Midbrain (tissue), 1 donor: ENCODE measurements around the gene ITM2B.

Experiments
- DNase-seq: peaks from one replicate; lab custom pipeline; 2025; lab: John Stamatoyannopoulos, UW

The ITM2B gene

DNA sequence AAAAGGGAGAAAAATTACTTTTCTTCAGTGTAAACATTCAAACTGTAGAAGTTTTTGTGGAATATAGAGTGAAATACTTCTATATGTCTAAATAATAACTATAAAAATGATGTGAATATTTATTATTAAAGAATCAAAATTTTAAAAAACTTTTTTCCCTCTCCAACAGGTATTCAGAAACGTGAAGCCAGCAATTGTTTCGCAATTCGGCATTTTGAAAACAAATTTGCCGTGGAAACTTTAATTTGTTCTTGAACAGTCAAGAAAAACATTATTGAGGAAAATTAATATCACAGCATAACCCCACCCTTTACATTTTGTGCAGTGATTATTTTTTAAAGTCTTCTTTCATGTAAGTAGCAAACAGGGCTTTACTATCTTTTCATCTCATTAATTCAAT lies 28.0 kb downstream of the ITM2B start:
- DNase-seq: no peak

GRCh38 chr13:48263196-48263595 lies 30.2 kb downstream of the ITM2B start:
- no peak for DNase-seq

GRCh38 chr13:48264058-48264457 lies 31.1 kb downstream of the ITM2B start:
- no peak for DNase-seq

DNA sequence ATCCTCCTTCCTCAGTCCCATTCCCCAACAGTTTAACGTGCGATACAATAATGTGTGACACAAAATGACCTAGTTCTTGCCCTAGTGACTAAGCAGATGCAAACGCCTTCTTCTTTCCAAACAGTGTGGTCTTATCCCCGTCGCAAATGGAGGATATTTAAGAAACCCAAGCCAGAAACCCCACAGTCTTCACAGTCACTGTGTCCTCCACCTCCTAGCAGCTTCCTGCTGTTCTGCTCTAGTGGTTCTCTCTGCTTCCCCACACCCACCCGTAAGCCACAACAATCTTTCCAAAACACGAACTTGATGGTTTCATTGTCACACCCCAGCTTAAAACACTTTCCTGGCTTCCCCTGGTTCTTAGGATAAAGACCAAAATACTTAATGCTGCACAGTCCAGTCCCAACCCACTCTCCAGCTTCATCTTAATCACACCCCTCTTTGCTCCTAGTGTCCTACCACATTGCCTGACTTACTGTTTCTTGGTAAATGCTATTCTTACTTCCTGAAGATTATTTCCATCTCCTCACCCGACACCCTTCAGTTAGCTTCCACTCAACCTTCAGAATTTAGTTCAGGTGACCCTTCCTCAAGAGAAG lies 32.3 kb downstream of the ITM2B start:
- DNase-seq: no peak

DNA sequence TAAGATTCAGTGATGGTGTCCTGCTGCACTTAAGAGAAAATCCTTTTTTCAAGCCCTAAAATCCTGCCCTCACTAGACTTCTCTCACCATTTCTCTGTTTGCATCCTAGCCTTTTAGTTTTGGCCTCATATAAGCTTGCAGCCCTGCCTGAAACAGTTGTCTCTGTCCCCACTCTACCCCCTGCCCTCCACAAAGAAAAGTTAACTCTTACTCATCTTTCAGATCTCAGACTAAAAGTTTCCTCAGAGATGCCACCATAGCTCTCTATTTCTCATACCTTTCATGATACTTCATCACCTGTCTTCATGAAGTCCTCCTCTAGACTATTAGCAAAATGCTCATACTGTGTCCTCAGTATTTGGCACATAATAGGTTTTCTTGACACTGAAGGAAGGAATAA lies 33.1 kb downstream of the ITM2B start:
- no peak for DNase-seq

GRCh38 chr13:48266701-48267639 lies 34.0 kb downstream of the ITM2B start:
- DNase-seq: no peak

- no peak for DNase-seq
Measured at GRCh38 chr13:48268019-48268418, 35.0 kb downstream of the ITM2B start.

- no peak for DNase-seq
Measured at GRCh38 chr13:48273346-48273745, 40.3 kb downstream of the ITM2B start.

GRCh38 chr13:48275507-48275906 lies 42.5 kb downstream of the ITM2B start:
- no peak for DNase-seq

DNA sequence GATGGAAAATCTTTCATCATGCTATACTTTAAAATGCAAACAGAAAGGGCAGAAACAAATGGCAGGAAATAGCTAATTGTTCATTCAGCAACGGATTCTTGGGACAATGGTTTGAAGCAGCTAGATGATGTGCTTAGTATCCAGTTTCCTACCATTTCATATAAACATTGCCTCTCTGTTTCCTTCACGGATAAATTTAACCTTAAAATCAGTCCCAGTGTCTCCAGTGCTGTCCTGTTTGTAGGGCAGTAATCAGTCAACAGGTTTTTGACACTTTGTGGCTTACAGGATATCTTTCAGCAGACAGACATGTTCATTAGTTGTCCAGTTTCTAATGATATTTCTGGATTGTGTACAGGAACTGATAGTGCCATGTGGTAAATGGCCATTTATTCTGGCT lies 45.8 kb downstream of the ITM2B start:
- DNase-seq: no peak

- no peak for DNase-seq
Measured at GRCh38 chr13:48281556-48281955, 48.5 kb downstream of the ITM2B start.

DNA sequence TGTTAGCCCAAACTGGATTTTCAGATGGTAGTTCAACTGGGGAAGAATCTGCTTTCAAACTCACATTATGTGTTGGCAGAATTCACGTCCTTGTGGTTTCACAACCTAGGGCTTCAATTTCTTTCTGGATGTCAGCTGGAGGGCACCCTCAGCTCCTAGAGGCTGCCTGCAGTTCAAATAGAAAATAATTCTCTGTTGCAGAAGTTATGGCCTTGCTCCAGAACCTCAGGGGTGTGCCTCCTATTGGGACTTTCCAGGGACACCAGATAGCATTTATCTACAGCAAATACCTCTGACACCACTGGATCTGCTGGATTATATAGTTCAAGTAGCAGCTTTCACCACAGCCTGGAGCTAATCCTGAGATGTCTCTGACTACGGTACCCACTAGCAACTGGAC lies 58.7 kb downstream of the ITM2B start:
- DNase-seq: no peak

DNA sequence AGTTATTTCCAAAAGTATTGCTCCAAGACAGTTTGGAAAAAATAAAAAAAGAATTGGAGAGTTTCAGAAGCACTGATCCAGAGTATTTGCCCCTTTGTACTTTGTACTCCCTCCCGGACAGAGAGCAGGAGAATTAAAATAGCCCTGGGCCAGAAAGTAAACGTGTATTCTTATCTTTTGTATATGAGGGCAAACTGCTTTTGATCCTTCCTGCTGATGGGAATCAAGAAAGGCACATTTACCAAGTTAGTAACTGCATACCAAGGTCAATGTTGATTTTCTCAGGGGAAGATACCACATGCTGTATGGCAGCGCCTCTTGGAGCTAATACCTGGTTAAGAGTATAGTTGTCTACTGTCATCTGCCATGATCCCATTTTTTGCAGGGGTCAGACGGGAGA lies 59.6 kb downstream of the ITM2B start:
- DNase-seq: no peak

DNA sequence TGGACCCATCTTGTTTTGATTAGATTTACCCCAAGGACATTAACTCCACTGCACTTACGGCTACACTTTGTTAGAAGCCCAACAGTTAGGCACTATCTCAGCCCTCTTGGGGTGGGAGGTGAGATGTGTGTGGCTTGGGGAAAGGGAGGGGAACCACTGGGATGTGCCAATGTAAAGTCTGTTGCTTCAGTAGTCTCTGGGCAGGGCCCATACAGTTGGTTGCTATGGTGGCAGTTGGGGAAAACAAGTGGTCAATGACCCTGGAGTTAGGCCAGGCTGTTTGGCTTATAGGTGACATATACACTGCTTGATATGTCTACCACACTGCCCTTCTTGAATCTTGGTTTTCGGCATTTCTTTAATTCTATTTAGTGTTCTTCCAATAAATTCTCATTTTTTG lies 61.6 kb downstream of the ITM2B start:
- no peak for DNase-seq

- DNase-seq: no peak
Measured at GRCh38 chr13:48295271-48295670, 62.3 kb downstream of the ITM2B start.

DNA sequence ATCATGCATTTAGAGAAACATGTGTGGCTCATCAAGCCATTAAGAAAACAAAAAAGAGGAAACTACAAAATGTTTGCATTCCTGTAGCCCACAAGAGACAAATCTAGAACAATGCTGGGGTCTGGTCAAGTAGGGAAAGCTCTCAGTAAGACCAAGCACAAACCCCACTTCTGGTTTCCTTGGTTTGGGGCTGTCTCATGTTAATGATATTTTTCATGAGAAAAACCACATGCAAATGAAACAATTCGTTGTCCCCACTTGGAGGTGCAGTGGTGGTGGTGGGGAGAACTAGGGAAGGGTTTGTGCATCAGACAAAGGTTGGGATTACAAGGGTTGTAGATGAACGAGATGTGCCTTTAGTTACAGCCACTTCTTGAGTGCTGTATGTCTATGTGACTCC lies 63.5 kb downstream of the ITM2B start:
- DNase-seq: no peak

DNA sequence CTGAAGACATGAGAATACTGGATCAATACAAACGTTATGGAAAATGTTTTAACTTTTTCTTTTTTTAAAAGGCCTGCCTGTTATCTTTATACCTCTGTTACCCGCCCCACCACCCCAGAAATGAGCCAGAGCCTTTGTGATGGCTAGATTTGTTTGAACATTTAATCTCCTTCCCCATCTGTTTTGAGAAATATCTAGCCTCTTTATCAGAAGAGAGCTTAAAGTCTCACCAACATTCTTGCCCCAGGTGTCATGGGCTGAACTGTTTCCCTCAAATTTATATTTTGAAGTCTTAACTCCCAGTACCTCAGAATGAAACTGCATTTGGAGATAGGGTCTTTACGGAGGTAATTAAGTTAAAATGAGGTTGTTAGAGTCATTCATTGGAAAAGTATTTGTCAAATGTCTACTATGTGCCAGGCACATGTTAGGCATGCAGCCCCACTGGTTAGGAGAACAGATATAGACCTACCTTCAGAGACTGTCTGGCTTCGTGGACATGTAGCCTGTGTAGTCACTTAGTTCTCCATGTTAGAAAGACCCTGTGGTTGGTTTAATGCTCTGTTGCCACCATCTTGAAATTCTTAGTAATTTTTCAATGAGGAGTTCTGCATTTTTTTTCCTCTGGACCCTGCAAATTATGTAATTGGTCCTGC lies 64.3 kb downstream of the ITM2B start:
- DNase-seq: no peak

DNA sequence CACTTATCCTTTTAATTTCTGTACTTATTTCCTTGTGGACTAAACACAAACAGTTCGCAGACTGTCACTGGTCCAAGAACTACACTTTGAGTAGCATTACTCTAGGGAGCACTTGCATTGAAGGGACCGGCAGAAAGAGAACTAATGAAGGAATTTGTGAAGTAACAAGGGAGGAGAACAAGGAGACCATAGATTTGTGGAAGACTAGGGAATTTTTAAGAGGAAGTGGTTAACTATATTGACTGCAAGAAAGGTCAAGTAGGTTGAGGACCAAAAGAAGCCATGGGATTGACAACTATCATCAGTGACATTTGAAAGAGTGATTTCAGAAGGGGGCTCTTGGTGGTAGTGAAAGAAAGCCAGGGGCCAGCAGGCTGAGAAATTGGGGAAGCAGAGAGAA lies 66.6 kb downstream of the ITM2B start:
- no peak for DNase-seq

DNA sequence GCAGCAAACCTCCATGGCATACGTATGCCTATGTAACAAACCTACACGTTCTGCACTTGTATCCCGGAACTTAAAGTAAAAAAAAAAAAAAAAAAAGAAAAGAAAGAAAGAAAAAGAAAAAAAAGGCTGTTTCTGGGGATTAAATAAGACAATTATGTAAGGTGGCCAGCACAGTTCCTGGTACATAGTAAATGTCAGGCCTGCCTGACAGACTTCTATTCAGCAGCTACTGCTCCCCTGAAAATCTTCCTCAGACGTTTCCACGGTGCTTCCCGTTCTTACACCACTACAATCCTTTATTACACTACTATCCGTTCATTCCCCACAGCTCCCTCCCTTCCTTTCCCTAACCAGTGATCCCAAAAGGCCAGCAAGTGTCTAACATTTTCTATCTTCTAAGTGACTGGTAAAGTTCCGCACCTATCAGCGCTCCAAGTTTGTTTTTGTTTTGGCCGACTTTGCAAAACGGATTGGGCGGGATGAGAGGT lies 69.9 kb downstream of the ITM2B start:
- DNase-seq: peak; percentile 50

GRCh38 chr13:48303359-48304142 lies 70.5 kb downstream of the ITM2B start, which contains the start of gene RB1:
Gene RB1 (plus strand): TSS chr13:48303751. CDS start chr13:48303913, 162 bp downstream.
- DNase-seq: peak; percentile 88

DNA sequence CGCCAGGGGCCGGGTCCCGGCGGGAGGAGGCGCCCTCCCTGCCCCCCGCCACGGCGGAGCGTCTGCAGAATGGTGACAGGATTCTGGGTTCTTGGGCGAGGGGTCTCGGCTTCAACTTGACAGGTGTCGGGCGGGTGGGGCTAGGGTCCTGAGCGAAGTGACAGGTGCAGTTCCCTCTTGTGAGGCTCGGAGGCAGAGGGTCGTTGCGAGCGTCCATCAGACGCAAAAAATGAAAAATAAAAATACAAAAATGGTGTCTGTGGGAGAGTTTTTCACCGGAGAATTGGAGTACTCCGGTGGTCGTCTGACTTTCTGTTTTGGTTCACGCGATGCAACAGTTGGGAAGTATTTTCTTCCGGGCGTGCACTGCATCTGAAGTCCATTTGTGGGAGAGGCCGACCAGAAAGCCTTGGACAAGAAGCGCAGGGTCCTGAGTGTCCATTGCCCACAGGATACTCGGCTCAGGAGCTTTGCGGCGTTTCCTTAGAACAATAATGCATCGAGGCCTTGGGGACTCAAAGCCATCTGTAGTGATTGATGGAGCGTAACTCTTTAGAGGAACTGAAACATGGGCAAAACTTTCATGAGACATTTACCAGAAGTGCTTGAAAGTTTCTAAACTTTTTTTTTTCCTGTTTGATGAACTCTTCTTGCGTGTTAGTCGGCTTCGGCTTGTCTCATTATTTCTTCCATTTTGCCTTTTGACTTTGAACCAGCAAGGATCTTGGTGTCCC lies 71.3 kb downstream of the ITM2B start:
- DNase-seq: peak; percentile 46
